ENCODE data around the gene PAPOLA.

PAPOLA gene

DNA sequence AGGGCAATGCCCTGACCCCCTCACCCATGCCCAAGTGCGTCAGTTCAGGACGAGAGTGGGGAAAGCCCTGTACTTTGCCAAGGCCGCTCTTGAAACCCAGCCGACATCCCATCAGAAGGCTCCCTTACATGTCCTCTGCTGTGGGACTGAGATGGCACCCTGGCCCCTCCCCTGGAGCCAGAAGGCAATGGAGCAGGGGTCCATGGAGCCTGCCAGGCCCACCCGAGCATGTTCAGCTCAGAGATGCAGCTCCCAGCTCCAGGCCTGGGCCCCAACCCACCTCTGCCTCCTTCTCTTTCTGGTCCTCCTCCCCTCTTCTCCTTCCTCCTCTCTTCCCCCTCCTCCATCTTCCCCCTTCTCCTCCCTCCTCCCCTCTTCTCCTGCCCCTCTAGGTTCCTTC is 95.5 kb downstream of the PAPOLA start:
- TF ChIP-seq GATA3 (IDR thresholded peaks at IDR 0.05; ENCODE audit: low read depth, low read length) (no peak), GATA2 (IDR thresholded peaks at IDR 0.05; ENCODE audit: low read depth, low read length) (no peak)

DNA sequence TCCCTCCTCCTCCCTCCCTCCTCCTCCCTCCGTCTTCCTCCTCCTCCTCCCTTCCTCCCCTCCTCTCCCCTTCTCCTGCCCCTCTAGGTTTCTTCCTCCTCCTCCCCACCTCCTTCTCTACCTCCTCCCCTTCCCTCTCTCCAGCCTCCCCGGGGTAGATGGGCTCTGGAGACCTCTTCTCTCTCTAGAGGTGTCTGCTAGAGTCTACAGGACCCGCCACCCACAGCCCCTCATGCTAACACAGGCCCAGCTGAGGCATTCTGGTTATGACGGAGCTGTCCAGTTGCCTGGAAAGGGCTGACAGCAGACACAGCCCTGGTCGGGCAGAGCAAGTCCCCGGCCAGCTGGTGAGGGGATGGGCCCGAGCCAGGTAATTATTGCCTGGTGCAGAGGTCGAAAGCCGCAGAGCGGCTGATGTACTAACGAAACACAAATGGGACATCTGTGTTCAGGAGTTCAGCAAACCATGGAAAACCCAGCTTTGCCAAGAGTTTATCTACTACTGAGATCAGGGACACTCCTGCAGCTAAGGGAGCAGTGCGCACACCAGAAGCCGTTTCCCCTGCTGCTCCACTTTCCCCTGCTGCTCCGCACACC is 96.2 kb downstream of the PAPOLA start:
- TF ChIP-seq GATA2 (IDR thresholded peaks at IDR 0.05; ENCODE audit: low read depth, low read length) (peak; percentile 98), GATA3 (IDR thresholded peaks at IDR 0.05; ENCODE audit: low read depth, low read length) (no peak; the same call in 1 of the 2 replicates)

DNA sequence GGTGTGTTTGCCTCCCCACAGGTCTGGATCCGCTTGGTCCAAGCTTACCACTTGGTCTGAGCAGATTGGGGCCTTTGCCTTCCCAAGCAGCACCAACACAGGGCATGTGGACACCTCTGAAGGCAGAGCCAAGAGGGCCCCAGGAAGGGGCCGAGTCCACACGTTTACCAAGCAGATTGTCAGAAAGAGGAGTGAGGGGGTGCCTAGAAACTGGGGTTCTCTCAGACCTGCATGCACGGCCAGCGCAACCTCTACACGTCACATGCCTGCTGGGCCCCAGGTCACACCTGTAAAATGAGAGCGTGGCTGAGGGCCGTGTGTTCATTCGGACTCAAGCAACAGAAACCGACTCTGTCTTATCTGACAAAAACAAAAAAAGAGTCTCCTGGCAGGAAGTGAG is 96.9 kb downstream of the PAPOLA start:
- no peak for TF ChIP-seq GATA2 (IDR thresholded peaks at IDR 0.05; ENCODE audit: low read depth, low read length)
- no peak for TF ChIP-seq GATA3 (IDR thresholded peaks at IDR 0.05; ENCODE audit: low read depth, low read length)

DNA sequence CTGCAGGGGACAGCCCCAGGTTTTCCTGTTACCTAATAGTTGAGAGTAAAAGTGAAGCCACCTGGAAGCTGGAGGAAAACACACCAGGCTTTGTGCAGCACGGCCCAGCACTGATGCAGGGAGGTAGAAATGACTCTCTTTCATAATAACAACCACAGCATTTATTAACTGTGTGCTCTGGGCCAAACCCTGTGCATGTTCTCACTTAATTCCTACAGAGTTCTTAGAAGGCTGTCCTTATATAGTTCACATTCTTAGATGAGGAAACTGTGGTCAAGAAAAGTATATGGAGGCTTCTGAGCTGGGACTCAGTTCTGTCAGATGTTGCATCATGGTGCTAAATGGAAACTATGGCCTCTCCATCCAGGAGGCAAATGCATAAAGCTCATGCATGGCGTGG is 100.0 kb downstream of the PAPOLA start:
- TF ChIP-seq GATA2 (IDR thresholded peaks at IDR 0.05; ENCODE audit: low read depth, low read length) (no peak), GATA3 (IDR thresholded peaks at IDR 0.05; ENCODE audit: low read depth, low read length) (no peak)

DNA sequence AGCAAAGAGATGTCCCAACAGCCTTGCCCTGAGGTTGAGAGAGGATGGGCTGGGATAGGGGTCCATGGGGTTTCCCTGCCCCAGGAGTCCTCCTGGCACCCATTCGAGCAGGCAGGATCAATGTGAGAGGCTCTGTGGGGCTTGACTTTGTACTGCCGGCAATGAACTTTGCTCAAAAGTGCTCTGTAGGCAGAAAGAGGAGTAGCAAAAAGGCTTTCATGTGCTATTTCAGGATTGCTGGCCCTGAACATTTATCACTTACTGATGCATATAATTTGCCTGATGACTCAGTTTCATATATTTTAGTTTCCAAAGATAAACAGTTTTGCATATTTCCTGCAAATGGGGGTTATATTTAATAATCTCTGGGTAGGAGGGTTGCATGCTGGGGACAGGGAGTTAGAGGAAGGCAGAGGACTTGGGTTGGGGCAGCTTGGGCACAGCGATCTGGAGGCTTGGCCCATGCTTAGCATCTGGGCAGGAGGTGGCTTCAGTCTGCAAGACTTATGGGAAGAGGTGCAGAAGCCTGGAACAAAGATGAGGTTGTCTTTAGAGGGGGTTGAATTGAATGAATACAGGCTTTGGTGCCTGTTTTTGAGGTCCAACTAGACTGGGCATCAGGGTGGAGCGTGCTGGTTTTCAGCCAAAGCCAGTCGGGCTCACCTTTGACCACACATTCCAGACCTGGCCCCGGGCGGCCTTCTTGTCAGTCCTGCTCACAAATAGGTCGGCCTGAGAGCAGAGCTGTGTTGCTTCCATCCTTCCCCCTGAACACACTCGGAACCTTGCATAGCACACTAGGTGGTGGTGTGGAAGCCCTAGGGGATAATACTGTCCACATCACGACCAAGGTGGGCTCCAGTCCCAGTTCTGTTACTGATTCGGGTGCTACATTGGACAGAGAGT is 101.4 kb downstream of the PAPOLA start:
- no peak for TF ChIP-seq GATA2 (IDR thresholded peaks at IDR 0.05; ENCODE audit: low read depth, low read length)
- TF ChIP-seq GATA3 (IDR thresholded peaks at IDR 0.05; ENCODE audit: low read depth, low read length) = no peak

DNA sequence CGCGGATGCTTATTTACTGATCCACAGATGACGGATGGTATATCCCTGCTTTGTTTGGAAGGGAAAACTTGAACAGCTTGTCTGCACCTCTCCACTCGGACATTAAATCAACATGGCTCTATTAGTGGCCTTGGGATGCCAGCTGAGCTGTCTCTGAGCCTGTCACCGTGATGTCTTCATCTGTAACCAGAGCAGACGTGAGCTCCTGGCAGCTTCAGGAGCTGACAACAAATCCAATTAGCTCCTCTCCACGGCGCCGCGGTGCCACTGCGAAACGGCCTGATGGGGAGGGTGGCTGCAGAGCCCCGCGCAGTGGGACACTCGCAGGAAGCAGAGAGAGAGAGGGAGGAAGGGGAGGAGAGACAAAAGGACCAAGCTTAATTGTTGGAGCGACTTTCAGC is 112.3 kb downstream of the PAPOLA start:
- TF ChIP-seq GATA3 (IDR thresholded peaks at IDR 0.05; ENCODE audit: low read depth, low read length) = no peak

DNA sequence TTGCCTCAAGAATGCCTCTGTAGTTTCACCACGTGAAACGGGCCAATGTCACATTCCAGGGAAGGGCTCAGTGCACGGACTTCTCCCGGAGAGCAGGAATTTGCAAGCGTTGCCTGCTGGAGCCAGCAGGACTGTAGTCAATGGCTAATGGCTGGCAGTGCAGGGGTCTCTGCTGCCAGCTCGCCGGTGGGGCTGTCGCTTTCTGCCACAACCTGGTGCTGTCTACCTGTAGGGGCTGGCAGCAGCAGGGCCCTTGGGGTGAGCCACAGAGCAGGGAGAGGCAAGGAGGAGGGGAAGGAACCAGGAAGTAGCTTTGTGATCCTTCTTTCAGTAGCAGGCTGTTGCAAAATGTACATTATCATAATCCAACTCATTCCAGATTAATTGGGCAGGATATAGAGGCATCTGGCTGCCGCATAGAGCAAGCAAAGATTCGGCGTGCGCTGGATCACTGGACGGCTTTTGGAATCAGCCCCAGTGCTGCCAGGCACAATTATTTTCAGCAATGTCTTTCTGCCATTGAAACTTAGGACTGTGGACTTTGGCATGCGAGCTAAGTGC is 114.1 kb downstream of the PAPOLA start:
- TF ChIP-seq GATA2 (IDR thresholded peaks at IDR 0.05; ENCODE audit: low read depth, low read length) (no peak), GATA3 (IDR thresholded peaks at IDR 0.05; ENCODE audit: low read depth, low read length) (no peak)
